Type B pancreatic cell (in vitro differentiated cells): Measurements from ENCODE around the gene OR2T33. TPM values are rescaled to one million over a fixed set of nuclear protein-coding genes. Genes with fewer than 3 reads are reported as not detected.
"Not testable (repeated sequence)": the region's sequence is repeated elsewhere in the genome, so short reads cannot be mapped to it uniquely, and the experiment has no call there.

ENCODE experiments used
- DNase-seq: peaks from one replicate; pipeline ENCODE4 v3.0.0; 2021; ENCODE audit warnings: mixed read lengths; ENCODE audit not compliant: unreplicated experiment; ENCODE audit errors: extremely low spot score
- H3K27ac Mint-ChIP-seq: 2 replicates; pipeline ENCODE4 v1.8.0; 2021; ENCODE audit warnings: mild to moderate bottlenecking, mixed read lengths
- H3K27me3 Mint-ChIP-seq: 2 replicates; pipeline ENCODE4 v1.8.0; 2021; ENCODE audit warnings: mixed read lengths
- H3K36me3 Mint-ChIP-seq: 2 replicates; pipeline ENCODE4 v1.8.0; 2021; ENCODE audit warnings: mixed read lengths
- H3K4me1 Mint-ChIP-seq: one replicate; pipeline ENCODE4 v1.8.0; 2021; ENCODE audit warnings: mixed read lengths; ENCODE audit not compliant: unreplicated experiment
- H3K4me3 Mint-ChIP-seq: 2 replicates; pipeline ENCODE4 v1.8.0; 2021; ENCODE audit warnings: mild to moderate bottlenecking, mixed read lengths
- H3K9me3 Mint-ChIP-seq: 2 replicates; pipeline ENCODE4 v1.8.0; 2021; ENCODE audit warnings: mixed read lengths
- long read RNA-seq: library from polyadenylated mRNA; unstranded; transcript quantifications from one replicate; pipeline ENCODE4 v2.0.0, GENCODE V29; 2020
- total RNA-seq: library from RNA; stranded (reverse); gene quantifications from 2 replicates; pipeline ENCODE4 v1.2.1, GENCODE V29; 2021; ENCODE audit warnings: low replicate concordance
- TF ChIP-seq, protein P1 (sequence below): fragments of 200-600 bp; sonication (generic); conservative IDR thresholded peaks from 2 replicates; pipeline ENCODE4 v1.5.0; 2021; ENCODE audit warnings: antibody characterized with exemption, mild to moderate bottlenecking

The OR2T33 gene
- total RNA-seq = not detected in 2 replicates
- long read RNA-seq = 0 reads

GRCh38 chr1:248277876-248278275 lies at the start of gene OR2T33:
OR2T33 (minus strand) TSS chr1:248277976; CDS start chr1:248273814, 4,162 bp downstream.
- no peak within 1 kb of the TSS for H3K4me3 Mint-ChIP-seq
- H3K4me1 Mint-ChIP-seq = no peaks in the 10 kb centered on the region
- TF ChIP-seq, protein P1, sequence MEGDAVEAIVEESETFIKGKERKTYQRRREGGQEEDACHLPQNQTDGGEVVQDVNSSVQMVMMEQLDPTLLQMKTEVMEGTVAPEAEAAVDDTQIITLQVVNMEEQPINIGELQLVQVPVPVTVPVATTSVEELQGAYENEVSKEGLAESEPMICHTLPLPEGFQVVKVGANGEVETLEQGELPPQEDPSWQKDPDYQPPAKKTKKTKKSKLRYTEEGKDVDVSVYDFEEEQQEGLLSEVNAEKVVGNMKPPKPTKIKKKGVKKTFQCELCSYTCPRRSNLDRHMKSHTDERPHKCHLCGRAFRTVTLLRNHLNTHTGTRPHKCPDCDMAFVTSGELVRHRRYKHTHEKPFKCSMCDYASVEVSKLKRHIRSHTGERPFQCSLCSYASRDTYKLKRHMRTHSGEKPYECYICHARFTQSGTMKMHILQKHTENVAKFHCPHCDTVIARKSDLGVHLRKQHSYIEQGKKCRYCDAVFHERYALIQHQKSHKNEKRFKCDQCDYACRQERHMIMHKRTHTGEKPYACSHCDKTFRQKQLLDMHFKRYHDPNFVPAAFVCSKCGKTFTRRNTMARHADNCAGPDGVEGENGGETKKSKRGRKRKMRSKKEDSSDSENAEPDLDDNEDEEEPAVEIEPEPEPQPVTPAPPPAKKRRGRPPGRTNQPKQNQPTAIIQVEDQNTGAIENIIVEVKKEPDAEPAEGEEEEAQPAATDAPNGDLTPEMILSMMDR = no peak
- no peak within 1 kb of the TSS for H3K27ac Mint-ChIP-seq
- H3K9me3 Mint-ChIP-seq = peaks cover 4% of the 10 kb centered on the region
- no peaks in the 10 kb centered on the region for H3K27me3 Mint-ChIP-seq
- no peak for DNase-seq
- no peaks in the 10 kb centered on the region for H3K36me3 Mint-ChIP-seq

DNA sequence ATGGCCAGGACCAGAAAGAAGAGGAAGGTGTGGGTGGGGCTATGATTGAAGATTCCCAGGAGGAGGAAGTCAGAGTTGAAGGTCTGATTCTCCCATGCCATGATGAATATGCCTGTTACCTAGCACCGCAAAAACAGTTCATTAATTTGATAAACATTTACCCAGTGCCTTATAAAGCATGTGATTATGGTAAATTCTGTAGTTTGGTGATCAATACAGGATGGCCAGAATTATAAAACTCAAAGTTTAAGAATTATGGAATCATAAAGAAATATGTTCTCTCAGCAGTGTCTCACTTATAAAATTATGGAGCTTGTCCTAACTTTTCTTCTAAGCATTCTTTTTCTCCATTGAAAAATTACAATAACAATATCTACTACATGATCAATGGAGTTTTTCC lies 46.7 kb upstream of the OR2T33 start, which contains the start of gene OR2M7:
OR2M7 (minus strand) TSS at position 101 of the 400 bp plus-strand sequence; CDS start at position 101, 0 bp downstream.
- peaks cover 8% of the 10 kb centered on the region for H3K9me3 Mint-ChIP-seq
- H3K4me3 Mint-ChIP-seq = no peak within 1 kb of the TSS
- no peaks in the 10 kb centered on the region for H3K36me3 Mint-ChIP-seq
- DNase-seq = no peak
- no peaks in the 10 kb centered on the region for H3K27me3 Mint-ChIP-seq
- no peak within 1 kb of the TSS for H3K27ac Mint-ChIP-seq
- TF ChIP-seq, protein P1 = no peak
- H3K4me1 Mint-ChIP-seq = no peaks in the 10 kb centered on the region

GRCh38 chr1:248316796-248317195 lies 39.0 kb upstream of the OR2T33 start:
- TF ChIP-seq, protein P1 = no peak
- DNase-seq = no peak
- H3K9me3 Mint-ChIP-seq = no peaks in the 10 kb centered on the region
- H3K27ac Mint-ChIP-seq = no peak overlapping the region
- H3K4me3 Mint-ChIP-seq = no peak overlapping the region
- H3K27me3 Mint-ChIP-seq = no peaks in the 10 kb centered on the region
- no peaks in the 10 kb centered on the region for H3K36me3 Mint-ChIP-seq
- no peaks in the 10 kb centered on the region for H3K4me1 Mint-ChIP-seq

DNA sequence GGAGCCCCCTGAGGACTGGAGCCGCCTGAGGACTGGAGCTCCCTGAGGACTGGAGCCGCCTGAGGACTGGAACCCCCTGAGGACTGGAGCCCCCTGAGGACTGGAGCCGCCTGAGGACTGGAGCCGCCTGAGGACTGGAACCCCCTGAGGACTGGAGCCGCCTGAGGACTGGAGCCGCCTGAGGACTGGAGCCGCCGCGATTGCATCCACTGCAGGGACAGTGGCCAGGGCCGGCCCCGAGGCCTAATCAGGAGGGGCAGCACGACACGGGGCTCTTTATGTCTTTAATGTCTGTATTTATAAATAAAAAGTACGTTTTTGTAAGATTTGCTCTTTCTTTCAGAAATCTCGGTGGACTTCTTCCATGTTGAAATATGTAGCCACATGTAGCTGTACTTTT lies 29.0 kb upstream of the OR2T33 start:
- H3K36me3 Mint-ChIP-seq, H3K9me3 Mint-ChIP-seq: not testable (repeated sequence)

GRCh38 chr1:248306103-248306502 lies 28.3 kb upstream of the OR2T33 start:
- Mint-ChIP-seq H3K27ac (no peak overlapping the region), H3K27me3 (no peaks in the 10 kb centered on the region), H3K4me3 (no peak overlapping the region), H3K36me3 (no peaks in the 10 kb centered on the region), H3K9me3 (no peaks in the 10 kb centered on the region), H3K4me1 (no peaks in the 10 kb centered on the region)
- DNase-seq = no peak
- TF ChIP-seq, protein P1 = no peak

More for the DNA sequence above, 29.0 kb upstream of the OR2T33 start:
- not testable (repeated sequence) for H3K4me1 Mint-ChIP-seq, DNase-seq, H3K4me3 Mint-ChIP-seq, H3K27ac Mint-ChIP-seq, H3K27me3 Mint-ChIP-seq

- H3K27ac Mint-ChIP-seq = not testable (repeated sequence)
Measured at GRCh38 chr1:248305672-248306071, 27.9 kb upstream of the OR2T33 start.

GRCh38 chr1:248303324-248303723 lies 25.5 kb upstream of the OR2T33 start, which contains the start of gene OR2T12:
OR2T12 (minus strand) TSS chr1:248303424; CDS start chr1:248295578, 7,846 bp downstream.
- no peak within 1 kb of the TSS for H3K4me3 Mint-ChIP-seq
- H3K36me3 Mint-ChIP-seq = no peaks in the 10 kb centered on the region
- no peaks in the 10 kb centered on the region for H3K9me3 Mint-ChIP-seq
- no peaks in the 10 kb centered on the region for H3K27me3 Mint-ChIP-seq
- TF ChIP-seq, protein P1 = no peak
- H3K4me1 Mint-ChIP-seq = no peaks in the 10 kb centered on the region
- H3K27ac Mint-ChIP-seq = no peak within 1 kb of the TSS
- DNase-seq = no peak

More at GRCh38 chr1:248305672-248306071, 27.9 kb upstream of the OR2T33 start:
- not testable (repeated sequence) for H3K9me3 Mint-ChIP-seq, H3K4me1 Mint-ChIP-seq, H3K27me3 Mint-ChIP-seq, H3K4me3 Mint-ChIP-seq, H3K36me3 Mint-ChIP-seq, DNase-seq
